Frontal cortex (tissue), 4 donors: ENCODE results near the gene DRICH1. TPM values are rescaled to one million over a fixed set of nuclear protein-coding genes. Genes with fewer than 3 reads are reported as not detected.
A peak's percentile ranks its signal among the peaks of the same experiment; 100 is the strongest.
"Not testable (repeated sequence)": the region's sequence is repeated elsewhere in the genome, so short reads cannot be mapped to it uniquely, and the experiment has no call there.

Experiments
- DNase-seq, 2 donors: peaks; one replicate each; pipeline ENCODE4 v3.0.0; 2012; ENCODE audit warnings: low spot score in 2 of 2
- FAIRE-seq: peaks from 2 replicates; lab custom pipeline; 2012; peaks lifted over from hg19 to GRCh38; lab: Jason Lieb, UNC
- total RNA-seq: library from RNA; depleted of rRNA; stranded (reverse); fragments of >200 nt; gene quantifications from one replicate; pipeline ENCODE4 v1.2.3, GENCODE V29; 2014
- donor health status: control.
- donor health status: control.
- donor health status: control.

The DRICH1 gene
- total RNA-seq, 1 donor from 2014 or later = 0.82 TPM

GRCh38 chr22:23606204-23607131 is 25.7 kb downstream of the DRICH1 start:
- DNase-seq = no peak
- no peak for FAIRE-seq

GRCh38 chr22:23604939-23605712 is 27.0 kb downstream of the DRICH1 start:
- DNase-seq (no peak), FAIRE-seq (no peak)

- DNase-seq (no peak), FAIRE-seq (no peak)
Measured at GRCh38 chr22:23603266-23603665, 28.9 kb downstream of the DRICH1 start.

- FAIRE-seq (no peak), DNase-seq (no peak)
Measured at GRCh38 chr22:23598805-23599518, 33.2 kb downstream of the DRICH1 start.

GRCh38 chr22:23597576-23598268 is 34.4 kb downstream of the DRICH1 start:
- not testable (repeated sequence) for DNase-seq, FAIRE-seq

GRCh38 chr22:23595904-23596303 is 36.2 kb downstream of the DRICH1 start:
- not testable (repeated sequence) for FAIRE-seq

GRCh38 chr22:23591846-23592245 is 40.3 kb downstream of the DRICH1 start:
- no peak for FAIRE-seq

More at GRCh38 chr22:23595904-23596303, 36.2 kb downstream of the DRICH1 start:
- not testable (repeated sequence) for DNase-seq

GRCh38 chr22:23591201-23591791 is 40.8 kb downstream of the DRICH1 start:
- peak; percentile 38 to 65 for DNase-seq
- FAIRE-seq = no peak

More at GRCh38 chr22:23591846-23592245, 40.3 kb downstream of the DRICH1 start:
- no peak for DNase-seq

- no peak for DNase-seq
- FAIRE-seq = no peak
Measured at GRCh38 chr22:23583836-23584235, 48.3 kb downstream of the DRICH1 start.

GRCh38 chr22:23583153-23583552 is 49.0 kb downstream of the DRICH1 start:
- FAIRE-seq (no peak), DNase-seq (no peak)

- FAIRE-seq (no peak), DNase-seq (no peak)
Measured at GRCh38 chr22:23581260-23581650, 50.9 kb downstream of the DRICH1 start.

- no peak for DNase-seq
Measured at GRCh38 chr22:23580576-23581259, 51.4 kb downstream of the DRICH1 start.

GRCh38 chr22:23579870-23580575 is 52.1 kb downstream of the DRICH1 start, which contains the start of gene IGLL1:
Gene IGLL1, minus strand, starts transcription at chr22:23580290. Its CDS starts 100 bp downstream, at chr22:23580190.
- DNase-seq (no peak), FAIRE-seq (no peak)

More at GRCh38 chr22:23580576-23581259, 51.4 kb downstream of the DRICH1 start:
- no peak for FAIRE-seq

- FAIRE-seq = no peak
- no peak for DNase-seq
Measured at GRCh38 chr22:23579280-23579679, 52.8 kb downstream of the DRICH1 start.

- DNase-seq = no peak
- no peak for FAIRE-seq
Measured at GRCh38 chr22:23578306-23578705, 53.8 kb downstream of the DRICH1 start.

GRCh38 chr22:23576681-23577080 is 55.4 kb downstream of the DRICH1 start:
- FAIRE-seq (no peak), DNase-seq (no peak)

- DNase-seq = no peak
- no peak for FAIRE-seq
Measured at GRCh38 chr22:23575601-23576000, 56.5 kb downstream of the DRICH1 start.

GRCh38 chr22:23574877-23575276 is 57.2 kb downstream of the DRICH1 start:
- DNase-seq = no peak
- no peak for FAIRE-seq
